HepG2 (cell line): ENCODE measurements around the gene ZBTB32. TPM values are rescaled to one million over a fixed set of nuclear protein-coding genes. Genes with fewer than 3 reads are reported as not detected.

Experiments used
- ATAC-seq: fragments of 200-7000 bp; cut with Tn5 transposase; 3 replicates; pipeline ENCODE4 v1.9.1; 2020; ENCODE audit warnings: mild to moderate bottlenecking, moderate library complexity
- BruUV-seq: library from RNA; stranded (reverse); fragments of 400-500 nt; replicated peaks from 2 replicates; lab custom pipeline; 2021; lab: Mats Ljungman, UMichigan
- CTCF ChIA-PET: fragments of 300-600 bp; formaldehyde crosslinking; extraction: SDS; loops from one replicate; lab custom pipeline; 2021; ENCODE audit warnings: low total read pairs, inconsistent platforms, low intra/inter-chr PET ratio; lab: Yijun Ruan, JAX
- POLR2A ChIA-PET: fragments of 350-600 bp; sonication (Branson Sonifier 250); formaldehyde crosslinking; loops from one replicate; lab custom pipeline; 2020; ENCODE audit warnings: antibody characterized with exemption, inconsistent platforms; lab: Yijun Ruan, JAX
- DNase-seq: peaks from one replicate; pipeline ENCODE4 v3.0.0-alpha.2; 2015; ENCODE audit warnings: low spot score
- FAIRE-seq: peaks from 3 replicates; lab custom pipeline; 2011; peaks lifted over from hg19 to GRCh38; lab: Jason Lieb, UNC
- H2AFZ ChIP-seq: one replicate; pipeline ENCODE4 v1.6.1; 2011; ENCODE audit warnings: low read length, inconsistent platforms
- H3K27ac ChIP-seq: fragments of 300-600 bp; 3 replicates; pipeline ENCODE4 v1.8.0; 2011; ENCODE audit warnings: mixed run types, mild to moderate bottlenecking, mixed read lengths, low read length, inconsistent platforms; ENCODE audit not compliant: insufficient read depth; ENCODE audit errors: extremely low read length
- H3K27me3 ChIP-seq, 2 experiments: fragments of 200-600 bp in 1 of 2; 2 replicates in 1 of 2; 3 replicates in 1 of 2; pipeline versions ENCODE4 v1.6.0 to v1.8.0; 2011; ENCODE audit warnings: low read length in 2 of 2, mild to moderate bottlenecking in 2 of 2, moderate library complexity in 2 of 2, inconsistent platforms in 1 of 2; ENCODE audit not compliant: insufficient read depth in 2 of 2, control insufficient read depth in 1 of 2
- H3K36me3 ChIP-seq, 2 experiments: fragments of 200-600 bp in 1 of 2; replicated peaks in 1 of 2; 2 replicates in 1 of 2; 3 replicates in 1 of 2; pipeline versions ENCODE4 v1.5.1 to v1.8.0; 2011; ENCODE audit warnings: low read length in 2 of 2, inconsistent platforms in 1 of 2; ENCODE audit not compliant: insufficient read depth in 2 of 2, control insufficient read depth in 1 of 2
- H3K4me1 ChIP-seq: 2 replicates; pipeline ENCODE4 v1.5.1; 2012; ENCODE audit warnings: low read length, inconsistent platforms; ENCODE audit not compliant: insufficient read depth
- H3K4me2 ChIP-seq: 2 replicates; pipeline ENCODE4 v1.6.0; 2011; ENCODE audit warnings: low read depth, low read length, inconsistent platforms
- H3K4me3 ChIP-seq, 3 experiments: fragments of 200-600 bp in 1 of 3; sonication (generic), shearing (Covaris generic) in 1 of 3; replicated peaks in 1 of 3; 2 replicates each; pipeline ENCODE4 v1.5.1; 2011 to 2016; ENCODE audit warnings: low read length in 3 of 3, inconsistent platforms in 2 of 3, low read depth in 2 of 3, mild to moderate bottlenecking in 2 of 3, control low read depth in 1 of 3, mixed read lengths in 1 of 3; ENCODE audit not compliant: insufficient read depth in 1 of 3
- H3K79me2 ChIP-seq: one replicate; pipeline ENCODE4 v1.6.1; 2011; ENCODE audit warnings: low read length, inconsistent platforms; ENCODE audit not compliant: insufficient read depth
- H3K9ac ChIP-seq: 2 replicates; pipeline ENCODE4 v1.6.0; 2011; ENCODE audit warnings: mild to moderate bottlenecking, low read depth, low read length, inconsistent platforms; ENCODE audit not compliant: insufficient read depth
- H3K9me3 ChIP-seq: 2 replicates; pipeline ENCODE4 v1.5.1; 2012; ENCODE audit warnings: mild to moderate bottlenecking, low read length
- H4K20me1 ChIP-seq: 2 replicates; pipeline ENCODE4 v1.6.0; 2011; ENCODE audit warnings: inconsistent platforms, mild to moderate bottlenecking, low read length, moderate library complexity; ENCODE audit not compliant: insufficient read depth
- HMGA1 ChIP-seq: sonication (generic); formaldehyde crosslinking; conservative IDR thresholded peaks from 2 replicates; pipeline ENCODE4 v1.4.0; 2020; ENCODE audit warnings: missing genetic modification reagents
- PAXIP1 ChIP-seq: sonication (generic); formaldehyde crosslinking; conservative IDR thresholded peaks from 2 replicates; pipeline ENCODE4 v1.4.0; 2020; ENCODE audit warnings: mild to moderate bottlenecking, missing genetic modification reagents, moderate library complexity
- PHF8 ChIP-seq: sonication (generic); formaldehyde crosslinking; IDR thresholded peaks from 2 replicates; pipeline ENCODE4 v1.5.0; 2020; ENCODE audit warnings: missing genetic modification reagents
- RBFOX2 ChIP-seq: fragments of 200-400 bp; formaldehyde crosslinking; IDR thresholded peaks from 2 replicates; pipeline ENCODE4 v1.6.1; 2017; ENCODE audit warnings: low read depth, mild to moderate bottlenecking, low read length
- SETDB1 ChIP-seq: sonication (generic); formaldehyde crosslinking; IDR thresholded peaks from 2 replicates; pipeline ENCODE4 v1.5.1; 2020; ENCODE audit warnings: missing genetic modification reagents, mild to moderate bottlenecking, borderline replicate concordance
- ZFP41 ChIP-seq: sonication (generic); formaldehyde crosslinking; IDR thresholded peaks from 2 replicates; pipeline ENCODE4 v1.4.0; 2020; ENCODE audit warnings: mild to moderate bottlenecking, missing genetic modification reagents, borderline replicate concordance
- WGBS: methylation state at CpG from one replicate; pipeline ENCODE4 v1.1.6; 2017; ENCODE audit warnings: low lambda C conversion rate; 5-methylcytosine and 5-hydroxymethylcytosine counted together
- in situ Hi-C: cut with HindIII; loops from 2 replicates; pipeline ENCODE4 v1.10.0; 2017; ENCODE audit warnings: low pct_unique_long_range_greater_than_20kb; ENCODE audit not compliant: extremely low pct_ligation_motif_present
- intact Hi-C: fragments of 100-400 bp; cut with micrococcal nuclease; formaldehyde crosslinking; loops from one replicate; pipeline ENCODE4 v1.10.0; 2022; ENCODE audit not compliant: unreplicated experiment
- polyA plus RNA-seq, 8 experiments: library from polyadenylated mRNA; depleted of rRNA in 3 of 8; stranded (reverse) in 7 of 8; unstranded in 1 of 8; fragments of >200 nt; fragmentation: Illumina TruSeq in 4 of 8; extraction: Trizol in 4 of 8; gene quantifications; 2 replicates each; pipeline versions ENCODE4 v1.2.1 to v1.2.3, GENCODE V29; 2011 to 2016; ENCODE audit warnings: low read depth in 4 of 8, missing spikeins in 1 of 8, mixed read lengths in 1 of 8; ENCODE audit not compliant: insufficient read depth in 1 of 8
- total RNA-seq, 5 experiments: library from RNA; depleted of rRNA; stranded (reverse); fragments of >200 nt; fragmentation: Illumina TruSeq; extraction: Trizol; gene quantifications; 2 replicates each; pipeline ENCODE4 v1.2.3, GENCODE V29; 2016; ENCODE audit warnings: low read depth in 1 of 5

Gene ZBTB32
- total and polyA plus RNA-seq, 2 of the 13 experiments (the other 11 are each of a cell fraction or from before 2014, with no cell fraction given) = not detected

GRCh38 chr19:35729021-35729420, 24.7 kb downstream of the ZBTB32 start (continued):
- TF ChIP-seq PAXIP1 (CRISPR knock-in tag) = no peak
- no peak for TF ChIP-seq SETDB1 (CRISPR knock-in tag)
- no peak for TF ChIP-seq PHF8 (CRISPR knock-in tag)
- no peak for TF ChIP-seq ZFP41

- 83% methylated on average over 4 of the region's 11 CpGs for WGBS
- ChIA-PET CTCF (no interaction called here), POLR2A (interaction anchor here (1.0 to 3.6 kb wide), 2 partner anchors 10 to 11 kb away, joined by 3 to 11 read pairs; no protein-coding TSS in a partner anchor)
- Histone ChIP-seq H4K20me1 (no peaks in the 10 kb centered on the region), H3K4me3 (no peak overlapping the region), H2AFZ (no peak overlapping the region), H3K27me3 (no peaks in the 10 kb centered on the region), H3K27ac (no peak overlapping the region), H3K4me2 (no peak overlapping the region), H3K9me3 (no peaks in the 10 kb centered on the region), H3K9ac (no peak overlapping the region), H3K79me2 (no peaks in the 10 kb centered on the region), H3K4me1 (no peaks in the 10 kb centered on the region), H3K36me3 (peaks cover 60 to 94% of the 10 kb centered on the region in 2 experiments; a peak in 4 of 5 replicates)
- ATAC-seq (no peak), FAIRE-seq (no peak), DNase-seq (no peak)
- BruUV-seq = no TSS peak
- TF ChIP-seq RBFOX2 (peak; percentile 51; the same call in 1 of the 2 replicates), HMGA1 (CRISPR knock-in tag) (no peak)
- in situ Hi-C loops = no loop called here
- intact Hi-C loops = no loop called here
These were observed 25.4 kb downstream of the ZBTB32 start for GRCh38 chr19:35729763-35730162.
